A673 (cell line): ENCODE data around the gene HOXB7.

Source experiments
- EZH2 ChIP-seq: fragments of 200-600 bp; sonication (generic); IDR thresholded peaks from 2 replicates; pipeline ENCODE4 v1.6.1; 2017; ENCODE audit warnings: borderline replicate concordance, low read depth, mild to moderate bottlenecking, mixed read lengths, antibody characterized with exemption, low read length; ENCODE audit not compliant: poor library complexity, severe bottlenecking
- TF ChIP-seq, protein P1 (sequence below): fragments of 300-800, 200-600 bp; sonication (generic); conservative IDR thresholded peaks from 2 replicates; pipeline ENCODE4 v1.5.1; 2017; ENCODE audit warnings: low read depth, mild to moderate bottlenecking, antibody characterized with exemption, low read length, moderate library complexity, mixed read lengths

GRCh38 chr17:48559122-48559839, 51.5 kb downstream of the HOXB7 start:
- TF ChIP-seq, protein P1, sequence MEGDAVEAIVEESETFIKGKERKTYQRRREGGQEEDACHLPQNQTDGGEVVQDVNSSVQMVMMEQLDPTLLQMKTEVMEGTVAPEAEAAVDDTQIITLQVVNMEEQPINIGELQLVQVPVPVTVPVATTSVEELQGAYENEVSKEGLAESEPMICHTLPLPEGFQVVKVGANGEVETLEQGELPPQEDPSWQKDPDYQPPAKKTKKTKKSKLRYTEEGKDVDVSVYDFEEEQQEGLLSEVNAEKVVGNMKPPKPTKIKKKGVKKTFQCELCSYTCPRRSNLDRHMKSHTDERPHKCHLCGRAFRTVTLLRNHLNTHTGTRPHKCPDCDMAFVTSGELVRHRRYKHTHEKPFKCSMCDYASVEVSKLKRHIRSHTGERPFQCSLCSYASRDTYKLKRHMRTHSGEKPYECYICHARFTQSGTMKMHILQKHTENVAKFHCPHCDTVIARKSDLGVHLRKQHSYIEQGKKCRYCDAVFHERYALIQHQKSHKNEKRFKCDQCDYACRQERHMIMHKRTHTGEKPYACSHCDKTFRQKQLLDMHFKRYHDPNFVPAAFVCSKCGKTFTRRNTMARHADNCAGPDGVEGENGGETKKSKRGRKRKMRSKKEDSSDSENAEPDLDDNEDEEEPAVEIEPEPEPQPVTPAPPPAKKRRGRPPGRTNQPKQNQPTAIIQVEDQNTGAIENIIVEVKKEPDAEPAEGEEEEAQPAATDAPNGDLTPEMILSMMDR: no peak
- no peak for TF ChIP-seq EZH2
